ENCODE results near the gene OARD1.

Gene OARD1

DNA sequence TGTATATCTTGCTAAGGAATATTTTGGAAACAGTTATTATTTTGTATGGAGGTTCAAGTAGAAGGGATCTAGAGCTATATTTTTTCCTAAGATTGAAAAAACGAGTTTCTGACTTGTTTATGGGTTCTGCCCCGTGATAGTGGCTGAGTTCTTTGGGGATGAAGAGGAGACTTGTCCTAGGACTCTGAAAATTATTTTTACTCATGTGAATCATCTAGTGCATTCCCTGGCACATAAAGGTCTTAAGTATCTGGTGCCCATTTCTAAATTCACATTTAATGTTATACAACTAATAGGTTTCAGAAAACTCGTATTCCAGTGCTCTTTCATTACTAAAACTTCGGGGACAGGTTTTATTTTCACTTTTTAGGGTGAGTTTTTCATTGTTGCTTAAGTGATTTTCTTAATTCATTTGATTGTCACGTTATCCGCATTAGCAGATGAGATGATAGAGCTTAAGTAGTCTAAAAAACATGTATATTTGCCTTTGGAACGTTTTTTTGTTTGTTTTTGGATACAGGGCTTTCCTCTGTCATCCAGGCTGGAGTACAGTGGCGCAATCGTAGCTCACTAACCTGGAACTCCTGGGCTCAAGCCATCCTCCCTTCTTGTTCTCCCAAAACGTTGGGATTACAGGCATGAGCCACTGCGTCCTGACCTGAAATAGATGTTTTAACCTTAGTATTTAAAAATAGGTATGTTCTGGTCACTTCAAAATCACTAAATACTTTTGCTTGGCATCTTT, 2.7 kb upstream of the OARD1 start:
- DNase-seq (ENCODE audit: low read depth), result no peak

DNA sequence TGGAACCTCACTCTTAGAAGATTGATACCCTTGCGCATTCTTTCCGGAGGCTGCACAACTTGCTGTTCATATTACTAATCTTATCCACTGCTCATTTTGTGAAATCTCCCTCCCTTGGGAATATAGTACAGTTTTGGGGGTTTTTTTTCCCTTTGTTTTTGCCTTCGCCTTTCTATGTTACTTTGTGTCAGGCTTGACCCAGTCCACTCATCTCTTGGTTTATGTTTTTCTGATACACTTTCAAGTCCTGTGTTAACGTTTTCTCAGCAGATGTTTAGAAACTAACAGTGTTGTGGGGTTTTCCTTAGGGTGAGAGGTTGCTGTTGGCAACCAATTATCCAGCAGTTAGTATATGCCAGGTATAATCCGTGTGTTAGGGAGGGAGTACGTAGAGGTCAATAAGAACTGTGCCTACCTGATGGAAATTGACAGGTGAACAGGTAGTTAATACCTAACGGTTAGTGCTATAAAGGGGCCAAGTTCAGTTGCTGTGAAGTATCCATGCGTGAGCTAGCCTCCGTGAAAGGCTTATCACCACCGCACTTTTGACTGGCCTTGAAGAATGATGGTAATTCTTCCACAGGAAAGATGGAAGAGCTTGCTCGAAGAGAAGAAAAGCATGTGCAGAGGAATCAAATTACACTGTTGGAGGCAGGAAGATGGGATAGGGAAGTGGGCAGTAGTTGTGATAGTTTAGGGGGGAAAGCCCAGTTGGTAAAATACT, 2.0 kb upstream of the OARD1 start:
- no peak for DNase-seq (ENCODE audit: low read depth)

DNA sequence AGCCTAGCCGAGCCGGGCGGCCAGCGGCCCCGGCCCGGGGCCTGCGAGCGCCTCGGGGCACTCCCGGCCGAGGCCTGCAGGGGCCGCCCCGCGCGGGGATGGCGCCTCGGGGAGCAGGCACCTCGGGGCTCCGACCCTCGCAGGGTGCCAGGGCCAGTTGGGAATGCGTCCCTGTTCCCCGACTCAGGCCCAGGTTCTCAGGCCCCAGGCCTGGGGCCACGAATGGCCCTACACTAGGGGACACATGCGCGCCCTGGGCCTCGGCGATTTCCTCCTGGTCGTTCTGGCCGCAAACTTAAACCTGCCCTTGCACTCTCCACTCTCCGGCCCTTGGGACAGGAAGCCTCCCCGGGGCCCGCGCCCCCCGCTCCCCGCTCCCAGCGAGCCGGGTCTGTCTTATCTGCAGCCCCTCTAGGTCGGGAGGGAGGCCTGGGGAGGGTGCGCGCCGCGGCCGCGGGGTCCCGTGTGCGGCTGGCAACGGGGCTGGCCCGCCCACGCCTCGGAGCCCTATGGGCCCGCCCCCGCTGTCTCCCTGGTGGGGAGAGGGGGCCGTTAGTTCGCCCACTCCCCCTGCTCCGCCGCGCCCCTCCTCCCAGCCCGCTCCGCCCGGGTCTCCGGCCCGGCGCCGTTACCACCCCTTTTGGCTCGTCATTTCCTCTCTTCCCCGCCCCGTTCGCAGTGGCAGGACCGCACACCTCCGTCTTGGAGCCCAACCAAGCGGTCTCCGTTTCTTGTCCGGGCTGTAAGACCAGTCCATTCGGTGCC, 1.2 kb upstream of the OARD1 start:
- peak; percentile 71 for DNase-seq (ENCODE audit: low read depth)

DNA sequence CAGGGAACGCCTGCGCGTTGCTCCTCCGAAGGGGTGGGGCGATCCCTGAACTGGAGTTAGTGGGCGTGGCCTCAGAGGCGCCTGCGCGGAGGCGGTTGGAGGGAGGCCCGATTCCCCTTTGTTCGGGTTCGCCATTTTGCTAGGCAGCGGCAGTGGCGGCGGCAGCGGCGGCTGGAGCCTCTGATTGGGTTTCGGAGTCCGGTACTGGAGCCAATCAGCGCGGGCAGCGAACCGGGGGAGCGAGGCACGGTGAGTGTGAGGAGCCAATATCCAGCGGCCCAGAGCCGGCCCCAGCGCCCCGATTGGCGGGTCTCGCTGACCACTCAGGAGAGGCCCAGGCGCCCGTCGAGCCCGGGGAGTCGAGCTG, 663 bp upstream of the OARD1 start, which contains the start of gene NFYA:
NFYA (plus strand) TSS at position 139 of the 367 bp plus-strand sequence. CDS start 6,116 bp downstream, outside the sequence.
- peak; percentile 100 for DNase-seq (ENCODE audit: low read depth)

DNA sequence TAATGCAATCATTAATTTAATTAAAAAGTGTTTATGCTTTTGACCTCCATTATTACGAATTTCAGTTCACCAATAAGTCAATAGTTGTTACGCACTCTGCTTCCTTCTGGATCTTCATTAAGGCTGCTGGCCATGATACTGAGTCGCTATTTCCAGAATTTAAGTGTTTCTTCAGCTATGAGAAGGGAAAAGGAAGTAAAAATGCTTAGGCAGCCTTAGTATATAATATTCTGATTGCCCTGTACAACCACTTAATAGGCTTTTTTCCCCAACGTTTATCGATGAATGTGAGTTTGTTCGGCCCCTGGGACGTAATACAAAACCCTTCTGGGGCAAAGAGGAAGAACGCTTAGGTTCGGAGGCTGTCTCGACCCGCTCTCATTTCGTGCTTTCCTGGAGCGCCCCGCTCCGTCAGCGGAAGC, 644 bp downstream of the OARD1 start:
- DNase-seq (ENCODE audit: low read depth), result no peak

GRCh38 chr6:41066867-41067304, 5.3 kb downstream of the OARD1 start:
- DNase-seq (ENCODE audit: low read depth), result peak; percentile 13

GRCh38 chr6:41065550-41066026, 6.6 kb downstream of the OARD1 start:
- DNase-seq (ENCODE audit: low read depth), result no peak

DNA sequence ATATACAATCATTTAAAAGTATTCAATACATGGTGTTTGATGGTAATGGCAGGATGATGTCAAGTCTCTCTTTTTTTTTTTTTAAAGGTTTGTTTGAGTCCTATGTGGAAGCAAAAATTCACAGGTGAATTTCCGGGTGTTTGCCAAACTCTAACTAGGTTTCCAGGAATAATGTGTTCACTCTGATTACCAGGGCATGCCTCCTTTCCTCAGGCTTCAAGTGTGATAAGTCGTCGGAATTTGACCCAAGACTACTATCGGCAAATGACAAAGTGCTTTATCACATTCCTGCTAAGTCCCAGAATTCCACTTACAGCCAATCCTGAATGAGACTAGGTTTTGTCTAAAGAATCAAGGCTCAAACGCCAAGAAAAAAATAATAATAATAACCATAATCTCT, 7.3 kb downstream of the OARD1 start:
- DNase-seq (ENCODE audit: low read depth), result no peak

DNA sequence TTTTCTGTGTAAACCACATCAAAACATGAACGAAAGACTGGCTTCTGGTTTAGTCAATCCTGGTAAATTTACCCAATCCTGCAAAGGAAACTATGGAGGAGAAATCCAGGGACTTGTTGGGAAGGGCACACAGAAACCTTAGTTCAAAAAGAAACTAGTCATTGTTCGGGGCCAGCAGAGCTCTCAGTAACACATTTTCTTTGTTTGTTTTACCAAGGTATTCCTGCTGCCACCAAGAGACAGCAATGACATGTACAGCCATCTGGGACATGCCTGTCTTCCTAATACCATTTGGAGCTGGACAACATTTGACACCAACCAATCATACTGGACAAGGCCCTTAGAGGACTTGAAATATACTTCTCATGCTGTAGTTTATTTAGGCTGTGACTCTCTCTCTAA, 8.3 kb downstream of the OARD1 start:
- DNase-seq (ENCODE audit: low read depth), result no peak

- no peak for DNase-seq (ENCODE audit: low read depth)
Observed at GRCh38 chr6:41062056-41062455, 10.1 kb downstream of the OARD1 start.

DNA sequence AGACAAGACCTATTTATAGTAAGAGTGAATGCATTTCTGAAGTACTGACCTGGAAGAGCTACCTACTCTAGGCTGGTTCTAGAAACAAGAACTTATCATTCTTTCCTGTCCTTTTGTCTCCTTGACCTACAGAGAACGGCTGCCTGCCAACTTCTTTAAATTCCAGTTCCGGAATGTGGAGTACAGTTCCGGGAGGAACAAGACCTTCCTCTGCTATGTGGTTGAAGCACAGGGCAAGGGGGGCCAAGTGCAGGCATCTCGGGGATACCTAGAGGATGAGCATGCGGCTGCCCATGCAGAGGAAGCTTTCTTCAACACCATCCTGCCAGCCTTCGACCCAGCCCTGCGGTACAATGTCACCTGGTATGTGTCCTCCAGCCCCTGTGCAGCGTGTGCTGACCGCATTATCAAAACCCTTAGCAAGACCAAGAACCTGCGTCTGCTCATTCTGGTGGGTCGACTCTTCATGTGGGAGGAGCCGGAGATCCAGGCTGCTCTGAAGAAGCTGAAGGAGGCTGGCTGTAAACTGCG, 10.9 kb downstream of the OARD1 start:
- DNase-seq (ENCODE audit: low read depth), result no peak

GRCh38 chr6:41059556-41059955, 12.6 kb downstream of the OARD1 start:
- DNase-seq (ENCODE audit: low read depth), result no peak

- DNase-seq (ENCODE audit: low read depth), result no peak
Observed at GRCh38 chr6:41058783-41059181, 13.4 kb downstream of the OARD1 start.

DNA sequence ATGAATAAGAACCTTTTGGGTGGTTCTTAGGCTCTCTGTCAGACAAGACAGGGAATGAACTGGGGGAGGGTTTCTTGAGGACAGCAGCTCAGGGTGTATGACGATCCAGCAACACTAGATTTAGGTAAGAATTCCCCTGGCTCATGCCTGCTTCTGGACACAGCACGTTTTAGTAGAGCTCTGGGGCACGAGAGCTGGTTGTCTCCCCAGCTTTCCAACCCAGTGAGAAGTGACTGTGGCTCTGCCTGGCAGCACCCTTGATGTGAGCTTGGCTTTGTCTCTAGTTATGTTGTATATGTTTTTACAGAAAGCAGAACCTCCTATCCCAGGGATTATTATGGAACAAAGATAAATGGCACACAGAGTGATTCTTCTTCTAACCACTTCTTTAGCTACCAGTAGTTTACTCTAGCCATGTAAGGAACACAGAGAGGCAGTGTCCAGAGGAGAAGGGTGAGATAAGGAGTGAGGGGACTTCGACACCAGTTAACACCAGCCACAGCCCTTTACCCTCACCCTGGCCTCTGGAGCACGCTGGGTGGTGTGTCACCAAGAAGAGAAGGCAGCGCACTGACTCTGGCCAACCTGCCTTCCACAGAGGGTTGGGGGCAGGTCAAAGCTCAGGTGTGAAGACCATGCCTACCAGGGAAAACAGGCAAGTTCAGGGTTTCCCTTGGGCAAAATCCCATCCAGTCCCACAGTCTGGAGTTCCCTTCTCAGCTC, 15.2 kb downstream of the OARD1 start:
- DNase-seq (ENCODE audit: low read depth), result no peak

DNA sequence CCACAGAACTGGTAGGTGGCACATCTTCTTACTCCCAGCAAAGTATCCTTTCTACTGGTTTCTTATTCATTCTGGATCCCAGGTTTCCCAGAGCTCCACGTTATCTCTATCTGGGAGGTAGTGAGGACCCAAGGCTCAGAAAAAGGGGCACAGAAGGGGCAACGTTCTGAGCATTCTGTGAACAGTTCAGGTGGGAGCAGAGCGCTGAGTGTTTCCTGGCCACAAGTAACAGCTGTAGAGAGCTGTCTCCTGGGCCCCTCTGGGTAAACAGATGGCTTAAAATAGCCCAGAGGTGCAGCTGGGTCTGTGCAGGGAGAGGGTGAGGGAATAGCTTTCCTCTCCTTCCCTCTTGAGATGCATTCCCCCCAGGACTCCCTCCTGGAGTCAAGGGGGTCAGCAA, 17.0 kb downstream of the OARD1 start:
- DNase-seq (ENCODE audit: low read depth), result no peak

- DNase-seq (ENCODE audit: low read depth), result no peak
Observed at GRCh38 chr6:41054511-41054910, 17.6 kb downstream of the OARD1 start.

DNA sequence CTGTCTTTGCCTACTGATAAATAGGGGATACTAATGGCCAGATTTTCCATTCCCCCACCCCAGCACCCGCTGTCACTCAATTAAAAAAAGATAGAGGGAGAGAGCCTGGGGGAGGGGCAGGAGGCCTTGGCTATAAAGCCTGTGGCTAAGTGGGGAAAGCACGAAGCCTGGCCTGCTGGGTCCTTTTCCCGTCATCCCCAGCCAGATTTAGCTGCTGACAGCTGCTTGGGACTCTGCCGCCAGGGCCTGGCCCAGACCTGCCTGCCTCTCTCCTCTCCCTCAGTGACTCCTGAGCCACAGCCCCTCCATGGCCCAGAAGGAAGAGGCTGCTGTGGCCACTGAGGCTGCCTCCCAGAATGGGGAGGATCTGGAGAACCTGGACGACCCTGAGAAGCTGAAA, 19.1 kb downstream of the OARD1 start, which contains the start of gene APOBEC2:
APOBEC2 (plus strand) TSS at position 162 of the 400 bp plus-strand sequence; CDS start at position 308, 146 bp downstream.
- DNase-seq (ENCODE audit: low read depth), result no peak

DNA sequence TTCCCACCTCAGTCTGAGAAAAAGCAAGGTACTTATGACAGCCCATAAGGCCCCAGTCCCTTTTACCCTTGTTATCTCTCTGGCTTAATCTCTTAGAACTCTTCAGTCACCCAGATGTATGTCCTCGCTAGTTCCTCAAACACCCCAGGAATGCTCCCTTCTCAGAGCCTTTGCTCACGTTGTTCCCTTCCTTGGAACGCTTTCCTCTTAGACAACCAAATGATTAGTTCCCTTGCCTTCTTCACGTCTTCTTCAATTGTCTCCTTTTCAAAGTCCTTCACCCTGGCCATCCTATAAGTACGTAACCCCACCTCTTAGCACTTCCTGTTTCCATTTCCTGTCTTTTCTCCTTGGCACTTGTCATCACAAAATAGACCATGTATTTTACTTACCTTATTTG, 20.3 kb downstream of the OARD1 start:
- DNase-seq (ENCODE audit: low read depth), result no peak

DNA sequence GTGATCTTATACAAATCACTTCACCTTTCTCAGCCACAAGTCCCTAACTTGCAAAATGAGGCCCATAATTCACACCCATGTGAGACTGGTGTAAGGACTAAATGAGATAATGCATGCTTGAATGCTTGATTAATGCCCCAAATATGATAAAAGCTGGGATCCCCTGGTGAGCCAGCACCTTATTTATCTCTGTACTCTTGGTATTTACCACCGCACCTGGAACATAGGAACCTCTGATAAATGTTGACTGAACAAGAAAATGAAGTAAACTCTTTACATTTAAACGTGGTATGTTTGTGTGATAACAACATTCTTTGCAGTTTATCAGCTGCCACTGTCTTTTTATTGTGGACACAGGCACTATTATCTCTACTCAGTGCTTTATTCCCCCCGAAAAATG, 21.6 kb downstream of the OARD1 start:
- DNase-seq (ENCODE audit: low read depth), result no peak

DNA sequence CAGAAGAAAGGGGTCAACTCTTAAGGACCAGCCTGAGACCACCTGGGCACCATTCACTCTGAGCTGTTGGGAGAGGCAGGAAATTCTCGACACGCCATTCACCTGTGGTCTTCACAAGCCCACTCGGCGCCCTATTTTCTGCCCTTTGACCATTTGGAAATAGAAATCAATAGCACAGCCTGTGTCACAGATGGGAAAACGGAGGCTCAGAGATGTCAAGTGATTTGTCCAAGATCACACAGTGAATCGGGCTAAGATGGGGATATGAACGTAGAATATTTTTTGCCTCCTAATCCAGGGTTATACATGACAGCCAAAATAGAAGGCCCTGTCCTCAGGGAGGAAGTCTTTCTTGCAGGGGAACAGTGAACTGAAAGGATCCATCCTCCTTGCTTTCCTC, 22.2 kb downstream of the OARD1 start:
- no peak for DNase-seq (ENCODE audit: low read depth)

GRCh38 chr6:41049521-41049920, 22.6 kb downstream of the OARD1 start:
- DNase-seq (ENCODE audit: low read depth), result no peak
